ENCODE data around the gene PHF21B.

DNA sequence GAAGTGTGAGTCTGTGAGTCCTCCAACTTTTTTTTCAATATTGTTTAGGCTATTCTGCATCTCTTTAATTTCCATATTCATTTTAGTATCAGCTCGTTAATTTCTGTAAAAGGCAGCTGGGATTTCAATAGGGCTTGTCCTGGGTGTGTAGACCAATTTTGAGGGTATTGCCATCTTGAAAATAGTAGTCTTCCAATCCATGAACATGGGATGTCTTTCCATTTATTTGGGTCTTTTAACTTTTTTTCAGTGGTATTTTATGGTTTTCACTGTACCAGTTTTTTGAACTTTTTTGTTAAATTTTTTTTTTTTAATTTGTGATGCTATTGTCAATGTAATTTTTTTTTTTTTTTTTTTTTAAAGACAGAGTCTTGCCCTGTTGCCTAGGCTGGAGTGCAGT, 177.9 kb downstream of the PHF21B start:
- TF ChIP-seq, protein P1, sequence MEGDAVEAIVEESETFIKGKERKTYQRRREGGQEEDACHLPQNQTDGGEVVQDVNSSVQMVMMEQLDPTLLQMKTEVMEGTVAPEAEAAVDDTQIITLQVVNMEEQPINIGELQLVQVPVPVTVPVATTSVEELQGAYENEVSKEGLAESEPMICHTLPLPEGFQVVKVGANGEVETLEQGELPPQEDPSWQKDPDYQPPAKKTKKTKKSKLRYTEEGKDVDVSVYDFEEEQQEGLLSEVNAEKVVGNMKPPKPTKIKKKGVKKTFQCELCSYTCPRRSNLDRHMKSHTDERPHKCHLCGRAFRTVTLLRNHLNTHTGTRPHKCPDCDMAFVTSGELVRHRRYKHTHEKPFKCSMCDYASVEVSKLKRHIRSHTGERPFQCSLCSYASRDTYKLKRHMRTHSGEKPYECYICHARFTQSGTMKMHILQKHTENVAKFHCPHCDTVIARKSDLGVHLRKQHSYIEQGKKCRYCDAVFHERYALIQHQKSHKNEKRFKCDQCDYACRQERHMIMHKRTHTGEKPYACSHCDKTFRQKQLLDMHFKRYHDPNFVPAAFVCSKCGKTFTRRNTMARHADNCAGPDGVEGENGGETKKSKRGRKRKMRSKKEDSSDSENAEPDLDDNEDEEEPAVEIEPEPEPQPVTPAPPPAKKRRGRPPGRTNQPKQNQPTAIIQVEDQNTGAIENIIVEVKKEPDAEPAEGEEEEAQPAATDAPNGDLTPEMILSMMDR (IDR thresholded peaks at IDR 0.05; ENCODE audit: low read length): no peak
- TF ChIP-seq EZH2 (IDR thresholded peaks at IDR 0.05; ENCODE audit: borderline replicate concordance, low read length): no peak
